NCI-H226 (cell line): ENCODE data around the gene ECM1.

ENCODE experiments used
- DNase-seq: peaks from one replicate; pipeline ENCODE4 v3.0.0-alpha.2; 2015

Gene ECM1

GRCh38 chr1:150560011-150560438 lies 52.1 kb downstream of the ECM1 start:
- peak; percentile 7 for DNase-seq

DNA sequence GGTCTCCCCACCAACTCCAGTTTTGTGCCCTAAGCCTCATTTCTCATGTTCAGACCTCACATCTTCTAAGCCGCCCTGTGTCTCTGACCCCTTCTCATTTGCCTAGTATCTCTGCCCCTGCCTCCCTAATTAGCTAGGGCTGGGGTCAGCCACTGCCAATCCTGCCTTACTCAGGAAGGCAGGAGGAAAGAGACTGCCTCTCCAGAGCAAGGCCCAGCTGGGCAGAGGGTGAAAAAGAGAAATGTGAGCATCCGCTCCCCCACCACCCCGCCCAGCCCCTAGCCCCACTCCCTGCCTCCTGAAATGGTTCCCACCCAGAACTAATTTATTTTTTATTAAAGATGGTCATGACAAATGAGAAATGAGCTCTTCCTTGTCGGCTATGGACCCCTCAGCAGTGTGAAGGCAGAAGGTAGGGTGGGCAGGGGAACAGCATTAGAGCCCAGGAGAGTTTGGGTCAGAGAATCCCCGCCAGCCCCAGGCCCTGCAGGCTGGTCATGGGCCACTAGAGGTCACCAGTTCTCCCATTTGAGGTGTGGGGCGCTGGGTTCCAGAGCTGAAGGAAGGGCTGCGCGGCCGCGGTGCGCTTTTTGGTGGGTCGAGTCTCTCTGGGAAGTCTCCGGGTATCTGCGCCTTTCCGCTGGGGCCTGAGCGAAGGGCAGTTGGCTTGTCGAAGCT lies 52.8 kb downstream of the ECM1 start:
- DNase-seq: peak; percentile 1

GRCh38 chr1:150561254-150561973 lies 53.5 kb downstream of the ECM1 start:
- peak; percentile 98 for DNase-seq

GRCh38 chr1:150561974-150562445 lies 54.1 kb downstream of the ECM1 start:
- DNase-seq: peak; percentile 92

- DNase-seq: peak; percentile 1
These were observed 54.8 kb downstream of the ECM1 start for GRCh38 chr1:150562446-150563339.
